Measurements from ENCODE around the gene ACP7. TPM values are rescaled to one million over a fixed set of nuclear protein-coding genes. Genes with fewer than 3 reads are reported as not detected.

ACP7 gene
- total RNA-seq, 2 donors from 2014 or later = not detected

GRCh38 chr19:39109641-39110040 lies 25.5 kb downstream of the ACP7 start:
- ATAC-seq (ENCODE audit: insufficient number of reproducible peaks, low FRiP score, low read depth) (no peak), DNase-seq (ENCODE audit: low spot score) (no peak)
- Histone ChIP-seq H3K27ac (no peak overlapping the region), H3K36me3 (no peaks in the 10 kb centered on the region), H3K9me3 (no peaks in the 10 kb centered on the region), H3K4me3 (no peak overlapping the region), H3K27me3 (replicated peaks; ENCODE audit: insufficient read depth) (no peaks in the 10 kb centered on the region), H3K4me1 (ENCODE audit: control insufficient read depth in 1 of 2, low read depth in 2 of 2) (no peaks in the 10 kb centered on the region)
- no peak for TF ChIP-seq CTCF (IDR thresholded peaks at IDR 0.05)

DNA sequence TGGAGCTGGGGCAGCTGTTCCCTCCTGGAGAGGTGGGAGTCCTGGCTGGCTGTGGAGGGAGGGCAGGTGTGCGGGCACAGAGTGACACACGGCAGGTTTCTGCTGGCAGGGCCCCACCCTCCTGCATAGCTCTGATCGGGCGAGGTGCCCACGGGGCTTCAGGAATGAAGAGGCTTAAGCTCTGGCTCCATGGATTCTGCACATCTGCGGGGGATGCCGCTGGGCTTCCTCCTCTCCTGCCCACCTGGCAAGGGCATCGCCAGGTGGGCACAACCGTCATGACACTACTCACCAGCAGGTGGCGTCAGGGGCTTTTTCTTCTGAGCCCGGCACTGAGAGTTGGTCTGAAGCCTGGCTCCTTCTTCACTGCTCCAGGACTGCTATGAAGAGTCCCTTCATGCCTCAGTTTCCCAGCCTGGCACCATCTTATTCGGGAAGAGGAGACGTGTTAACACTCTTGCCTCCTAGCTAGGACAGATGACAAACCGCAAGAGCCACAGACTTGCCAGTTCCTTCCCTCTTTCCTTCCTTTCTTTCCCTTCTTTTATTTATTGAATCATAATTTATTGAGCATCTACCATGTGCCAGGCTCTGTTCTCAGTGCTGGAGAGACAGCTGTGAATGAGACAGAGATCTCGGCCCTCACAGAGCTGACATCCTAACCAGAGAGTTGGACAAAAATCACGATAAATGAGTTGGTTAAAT lies 26.2 kb downstream of the ACP7 start:
- TF ChIP-seq CTCF (IDR thresholded peaks at IDR 0.05) = peak; percentile 68
- Histone ChIP-seq H3K27ac (no peak overlapping the region), H3K27me3 (replicated peaks; ENCODE audit: insufficient read depth) (no peaks in the 10 kb centered on the region), H3K4me3 (no peak overlapping the region), H3K36me3 (no peaks in the 10 kb centered on the region), H3K4me1 (ENCODE audit: control insufficient read depth in 1 of 2, low read depth in 2 of 2) (no peaks in the 10 kb centered on the region), H3K9me3 (no peaks in the 10 kb centered on the region)
- DNase-seq (ENCODE audit: low spot score) (no peak), ATAC-seq (ENCODE audit: insufficient number of reproducible peaks, low FRiP score, low read depth) (no peak)

DNA sequence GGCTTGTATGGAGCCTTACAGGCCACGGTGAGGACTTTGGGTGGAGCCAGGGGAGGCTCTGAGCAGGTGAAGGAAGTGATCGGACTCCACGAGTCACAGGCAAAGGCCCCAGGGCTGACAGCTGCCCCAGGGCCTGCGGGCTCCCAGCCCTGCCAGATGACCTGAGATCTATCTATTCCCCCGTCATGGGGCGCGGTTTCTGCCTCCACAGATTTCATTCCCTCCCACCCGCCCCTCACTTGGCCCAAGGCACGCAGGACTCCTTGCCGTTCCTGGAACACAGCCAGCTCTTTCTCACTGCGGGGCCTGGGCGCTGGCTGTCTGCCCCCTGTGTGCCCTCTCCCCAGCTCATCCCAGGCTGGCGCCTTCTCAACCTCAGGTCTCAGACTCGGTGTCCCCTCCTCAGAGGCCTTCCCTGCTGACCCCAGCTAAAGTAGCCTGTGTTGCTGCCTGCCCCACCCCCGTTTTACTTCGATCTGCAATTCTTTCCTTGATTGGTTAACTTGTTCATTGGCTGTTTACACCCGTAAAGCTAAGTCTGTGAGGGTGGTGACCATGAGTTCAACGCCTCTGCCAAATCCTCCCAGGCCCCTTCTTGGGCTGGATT lies 27.5 kb downstream of the ACP7 start:
- TF ChIP-seq CTCF (IDR thresholded peaks at IDR 0.05) = no peak
- DNase-seq (ENCODE audit: low spot score) (no peak), ATAC-seq (ENCODE audit: insufficient number of reproducible peaks, low FRiP score, low read depth) (no peak)
- Histone ChIP-seq H3K27ac (no peak overlapping the region), H3K9me3 (no peaks in the 10 kb centered on the region), H3K27me3 (replicated peaks; ENCODE audit: insufficient read depth) (no peaks in the 10 kb centered on the region), H3K4me3 (no peak overlapping the region), H3K4me1 (ENCODE audit: control insufficient read depth in 1 of 2, low read depth in 2 of 2) (no peaks in the 10 kb centered on the region), H3K36me3 (no peaks in the 10 kb centered on the region)

GRCh38 chr19:39112338-39112890 lies 28.2 kb downstream of the ACP7 start:
- no peak overlapping the region for H3K27ac ChIP-seq
- ATAC-seq (ENCODE audit: insufficient number of reproducible peaks, low FRiP score, low read depth) = no peak
- no peak overlapping the region for H3K4me3 ChIP-seq
- no peaks in the 10 kb centered on the region for H3K36me3 ChIP-seq
- H3K27me3 ChIP-seq (replicated peaks; ENCODE audit: insufficient read depth) = no peaks in the 10 kb centered on the region
- no peak for DNase-seq (ENCODE audit: low spot score)
- TF ChIP-seq CTCF (IDR thresholded peaks at IDR 0.05) = no peak
- no peaks in the 10 kb centered on the region for H3K4me1 ChIP-seq (ENCODE audit: control insufficient read depth in 1 of 2, low read depth in 2 of 2)
- H3K9me3 ChIP-seq = no peaks in the 10 kb centered on the region

DNA sequence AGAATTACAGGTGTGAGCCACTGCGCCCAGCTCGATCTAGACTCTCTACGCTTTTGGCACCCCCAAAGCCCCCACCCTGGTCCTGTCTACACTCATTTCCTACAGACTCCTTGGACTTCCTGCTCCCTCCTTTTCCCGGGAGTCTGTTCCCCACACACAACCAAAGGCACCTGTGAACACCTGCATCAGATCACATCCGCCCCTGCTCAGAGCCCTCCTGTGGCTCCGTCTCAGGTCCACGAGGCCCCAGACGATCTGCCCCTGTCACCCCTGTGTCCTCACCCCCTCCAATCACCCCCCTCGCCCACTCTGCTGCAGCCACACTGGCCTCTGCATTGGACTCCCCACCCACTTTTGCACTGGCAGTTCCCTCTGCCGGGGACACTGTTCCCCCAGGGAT lies 29.0 kb downstream of the ACP7 start:
- Histone ChIP-seq H3K27ac (no peak overlapping the region), H3K27me3 (replicated peaks; ENCODE audit: insufficient read depth) (no peaks in the 10 kb centered on the region), H3K36me3 (no peaks in the 10 kb centered on the region), H3K9me3 (no peaks in the 10 kb centered on the region), H3K4me1 (ENCODE audit: control insufficient read depth in 1 of 2, low read depth in 2 of 2) (no peaks in the 10 kb centered on the region), H3K4me3 (no peak overlapping the region)
- no peak for ATAC-seq (ENCODE audit: insufficient number of reproducible peaks, low FRiP score, low read depth)
- no peak for DNase-seq (ENCODE audit: low spot score)
- no peak for TF ChIP-seq CTCF (IDR thresholded peaks at IDR 0.05)
